Naive thymus-derived CD4-positive, alpha-beta T cell (primary cell): ENCODE measurements around the gene PDIA4. TPM values are rescaled to one million over a fixed set of nuclear protein-coding genes. Genes with fewer than 3 reads are reported as not detected.
A peak's percentile ranks its signal among the peaks of the same experiment; 100 is the strongest.

Source experiments
- ATAC-seq: fragments of 150-1000 bp; cut with Tn5 transposase; 2 replicates; pipeline ENCODE4 v1.10.0; 2021; ENCODE audit warnings: mild to moderate bottlenecking, moderate library complexity
- CTCF ChIA-PET: fragments of 350-600 bp; sonication (Branson Sonifier 250); formaldehyde crosslinking; loops from one replicate; lab custom pipeline; 2021; ENCODE audit warnings: antibody characterized with exemption; lab: Charles Lee
- POLR2A ChIA-PET: fragments of 350-600 bp; sonication (Branson Sonifier 250); formaldehyde crosslinking; loops from one replicate; lab custom pipeline; 2021; ENCODE audit warnings: antibody characterized with exemption, inconsistent platforms; lab: Charles Lee
- DNase-seq, 9 donors: peaks; one replicate each; pipeline versions ENCODE4 v3.0.0 to v3.0.0-alpha.2; 2020 to 2022; ENCODE audit warnings: mixed read lengths in 1 of 9
- H3K27ac ChIP-seq: one replicate; pipeline ENCODE4 v1.7.0; 2013; ENCODE audit warnings: mild to moderate bottlenecking, low read depth, low read length, moderate library complexity
- H3K27me3 ChIP-seq, 2 donors: one replicate each; pipeline ENCODE4 v1.7.0; 2013; ENCODE audit warnings: low read length in 2 of 2, mild to moderate bottlenecking in 2 of 2, moderate library complexity in 2 of 2; ENCODE audit not compliant: control insufficient read depth in 2 of 2, insufficient read depth in 2 of 2
- H3K36me3 ChIP-seq, 3 experiments: 1 replicate in 2 of 3; 2 replicates in 1 of 3; pipeline ENCODE4 v1.7.0; 2013; ENCODE audit warnings: low read length in 3 of 3, mild to moderate bottlenecking in 3 of 3, moderate library complexity in 1 of 3; ENCODE audit not compliant: insufficient read depth in 3 of 3, control insufficient read depth in 2 of 3
- H3K4me1 ChIP-seq, 2 donors: one replicate each; pipeline ENCODE4 v1.7.0; 2013; ENCODE audit warnings: low read length in 2 of 2, mild to moderate bottlenecking in 2 of 2, moderate library complexity in 1 of 2; ENCODE audit not compliant: control insufficient read depth in 2 of 2, insufficient read depth in 2 of 2
- H3K4me3 ChIP-seq: 2 replicates; pipeline ENCODE4 v1.7.0; 2013; ENCODE audit warnings: mild to moderate bottlenecking, low read length
- H3K9me3 ChIP-seq, 3 experiments: 1 replicate in 2 of 3; 2 replicates in 1 of 3; pipeline ENCODE4 v1.7.0; 2013; ENCODE audit warnings: low read length in 3 of 3; ENCODE audit not compliant: control insufficient read depth in 2 of 3
- H3K27ac Mint-ChIP-seq, 9 donors: one replicate each; pipeline ENCODE4 v1.8.0; 2020 to 2022; ENCODE audit warnings: mixed read lengths in 9 of 9, mild to moderate bottlenecking in 8 of 9, moderate library complexity in 5 of 9, inconsistent platforms in 2 of 9
- H3K27me3 Mint-ChIP-seq, 5 donors: one replicate each; pipeline ENCODE4 v1.8.0; 2021 to 2022; ENCODE audit warnings: mixed read lengths in 5 of 5, mild to moderate bottlenecking in 1 of 5
- H3K36me3 Mint-ChIP-seq, 5 donors: one replicate each; pipeline ENCODE4 v1.8.0; 2020 to 2022; ENCODE audit warnings: mixed read lengths in 5 of 5, mild to moderate bottlenecking in 3 of 5, inconsistent platforms in 1 of 5
- H3K4me1 Mint-ChIP-seq, 7 donors: one replicate each; pipeline ENCODE4 v1.8.0; 2020 to 2022; ENCODE audit warnings: mixed read lengths in 7 of 7, mild to moderate bottlenecking in 3 of 7, inconsistent platforms in 1 of 7
- H3K4me3 Mint-ChIP-seq, 10 donors: one replicate each; pipeline ENCODE4 v1.8.0; 2020 to 2022; ENCODE audit warnings: mild to moderate bottlenecking in 10 of 10, mixed read lengths in 10 of 10, moderate library complexity in 6 of 10, inconsistent platforms in 2 of 10
- H3K9me3 Mint-ChIP-seq, 11 donors: one replicate each; pipeline ENCODE4 v1.8.0; 2020 to 2022; ENCODE audit warnings: mixed read lengths in 11 of 11, mild to moderate bottlenecking in 4 of 11, inconsistent platforms in 1 of 11, moderate library complexity in 1 of 11
- intact Hi-C, 2 donors: fragments of 100-400 bp; cut with micrococcal nuclease; formaldehyde crosslinking; loops; one replicate each; pipeline ENCODE4 v1.15.1; 2023
- polyA plus RNA-seq, 2 donors: library from polyadenylated mRNA; unstranded; fragments of 300-500 nt; fragmentation: Illumina TruSeq; gene quantifications; one replicate each; pipeline ENCODE4 v1.2.3, GENCODE V29; 2021
- total RNA-seq, 6 experiments: library from RNA in 5 of 6; stranded (reverse) in 5 of 6; gene quantifications; 1 replicate in 5 of 6; 2 replicates in 1 of 6; pipeline ENCODE4 v1.2.3 and lab custom pipeline; 2021 to 2026

PDIA4 gene
- total and polyA plus RNA-seq, 7 experiments from 2014 or later = 38.2 to 157 (median 76.0) TPM

- H3K4me3 Mint-ChIP-seq = no peak overlapping the region
- H3K4me1 Mint-ChIP-seq = peaks cover 0 to 22% (median 9%) of the 10 kb centered on the region in 7 donors
- no peaks in the 10 kb centered on the region for H3K4me1 ChIP-seq
- no peaks in the 10 kb centered on the region for H3K27me3 Mint-ChIP-seq
- DNase-seq = no peak
- peaks cover 6 to 35% (median 13%) of the 10 kb centered on the region in 5 donors for H3K36me3 Mint-ChIP-seq
- peaks cover 8 to 87% (median 13%) of the 10 kb centered on the region in 3 experiments for H3K36me3 ChIP-seq
- H3K9me3 ChIP-seq = no peaks in the 10 kb centered on the region
- ChIA-PET POLR2A (interaction anchor here (0.5 to 1.1 kb wide), 3 partner anchors 26 to 252 kb away, joined by 3 to 5 read pairs (median 5); no protein-coding TSS in a partner anchor), CTCF (interaction anchor here (0.8 to 0.9 kb wide), 2 partner anchors 55 to 410 kb away, joined by 3 read pairs; no protein-coding TSS in a partner anchor)
- H3K27ac ChIP-seq = no peak overlapping the region
- intact Hi-C loops = no loop called here
- no peak overlapping the region for H3K4me3 ChIP-seq
- H3K27ac Mint-ChIP-seq = peak overlapping the region in 1 of 9 donors; percentile 54
- H3K9me3 Mint-ChIP-seq = no peaks in the 10 kb centered on the region
- no peak for ATAC-seq
- H3K27me3 ChIP-seq = no peaks in the 10 kb centered on the region
Observed at GRCh38 chr7:149011491-149011890, 16.8 kb downstream of the PDIA4 start.

DNA sequence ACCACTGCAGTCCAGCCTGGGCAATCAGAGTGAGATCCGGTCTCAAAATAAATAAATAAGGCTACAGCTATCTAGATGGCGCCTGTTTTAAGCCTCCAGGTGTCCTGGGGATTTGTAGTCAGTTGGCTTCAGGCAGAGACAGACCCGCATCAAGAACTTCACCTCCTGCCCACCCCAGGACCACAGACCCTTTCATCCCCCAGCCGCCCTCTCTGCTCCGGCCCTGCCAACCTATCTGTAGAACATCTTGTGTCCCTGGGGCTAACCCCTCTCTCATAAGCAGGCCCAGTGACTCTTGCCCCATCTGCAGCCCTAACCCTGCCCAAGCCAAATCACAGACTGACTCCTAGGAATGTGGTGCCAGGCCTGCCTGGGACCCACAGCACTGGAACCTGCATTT is 17.9 kb downstream of the PDIA4 start:
- ChIA-PET POLR2A (no interaction called here), CTCF (interaction anchor here (0.6 to 0.9 kb wide), 4 partner anchors 13 to 411 kb away, joined by 3 to 5 read pairs (median 3); no protein-coding TSS in a partner anchor)
- H3K9me3 Mint-ChIP-seq = no peaks in the 10 kb centered on the region
- H3K27me3 ChIP-seq = no peaks in the 10 kb centered on the region
- intact Hi-C loops = no loop called here
- H3K4me3 ChIP-seq = no peak overlapping the region
- H3K36me3 Mint-ChIP-seq = peaks cover 6 to 39% (median 13%) of the 10 kb centered on the region in 5 donors
- H3K27ac Mint-ChIP-seq = peak overlapping the region in 2 of 9 donors; percentile 9 to 51
- peaks cover 5 to 22% (median 13%) of the 10 kb centered on the region in 7 donors for H3K4me1 Mint-ChIP-seq
- H3K9me3 ChIP-seq = no peaks in the 10 kb centered on the region
- DNase-seq (no peak), ATAC-seq (no peak)
- H3K27me3 Mint-ChIP-seq = no peaks in the 10 kb centered on the region
- no peaks in the 10 kb centered on the region for H3K4me1 ChIP-seq
- no peak overlapping the region for H3K4me3 Mint-ChIP-seq
- peaks cover 8 to 81% (median 13%) of the 10 kb centered on the region in 3 experiments for H3K36me3 ChIP-seq
- H3K27ac ChIP-seq = no peak overlapping the region

GRCh38 chr7:149009527-149009926 is 18.8 kb downstream of the PDIA4 start:
- Histone ChIP-seq H3K4me1 (no peaks in the 10 kb centered on the region), H3K36me3 (peaks cover 2 to 81% (median 13%) of the 10 kb centered on the region in 3 experiments), H3K4me3 (no peak overlapping the region), H3K27me3 (no peaks in the 10 kb centered on the region), H3K27ac (no peak overlapping the region), H3K9me3 (no peaks in the 10 kb centered on the region)
- ATAC-seq = no peak
- POLR2A ChIA-PET = no interaction called here
- Mint-ChIP-seq H3K36me3 (peaks cover 6 to 36% (median 11%) of the 10 kb centered on the region in 5 donors), H3K4me3 (no peak overlapping the region), H3K27ac (peak overlapping the region in 3 of 9 donors; percentile 9 to 67 (median 53)), H3K9me3 (no peaks in the 10 kb centered on the region), H3K27me3 (no peaks in the 10 kb centered on the region), H3K4me1 (peaks cover 5 to 20% (median 13%) of the 10 kb centered on the region in 7 donors)
- intact Hi-C loops = loop anchor here in 1 of 2 donors (5.0 kb wide), 1 partner anchor 398 kb away; no protein-coding TSS in a partner anchor
- DNase-seq = no peak
- CTCF ChIA-PET = interaction anchor here (0.6 to 5.9 kb wide), 4 partner anchors 17 to 153 kb away, joined by 3 to 49 read pairs (median 4); no protein-coding TSS in a partner anchor

DNA sequence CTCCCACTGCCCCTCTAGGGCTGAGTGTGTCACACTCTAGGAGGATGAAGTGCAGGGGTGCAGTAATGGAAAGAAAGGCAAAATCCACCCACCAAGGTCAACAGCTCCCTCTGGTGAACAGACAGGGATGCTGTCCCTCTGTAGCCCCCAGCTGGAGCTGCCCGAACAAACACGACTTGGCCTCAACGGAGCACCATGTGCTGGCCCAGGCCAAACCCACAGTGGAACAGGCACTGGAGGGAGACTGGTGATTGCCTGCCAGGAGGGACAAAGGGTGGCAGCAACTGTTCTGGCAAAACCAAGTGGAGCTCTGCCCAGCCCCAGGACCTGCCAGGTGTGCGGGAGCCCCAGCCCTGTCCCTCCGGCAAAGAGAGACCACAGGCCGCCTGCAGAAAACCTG is 20.7 kb downstream of the PDIA4 start:
- no peak for ATAC-seq

DNA sequence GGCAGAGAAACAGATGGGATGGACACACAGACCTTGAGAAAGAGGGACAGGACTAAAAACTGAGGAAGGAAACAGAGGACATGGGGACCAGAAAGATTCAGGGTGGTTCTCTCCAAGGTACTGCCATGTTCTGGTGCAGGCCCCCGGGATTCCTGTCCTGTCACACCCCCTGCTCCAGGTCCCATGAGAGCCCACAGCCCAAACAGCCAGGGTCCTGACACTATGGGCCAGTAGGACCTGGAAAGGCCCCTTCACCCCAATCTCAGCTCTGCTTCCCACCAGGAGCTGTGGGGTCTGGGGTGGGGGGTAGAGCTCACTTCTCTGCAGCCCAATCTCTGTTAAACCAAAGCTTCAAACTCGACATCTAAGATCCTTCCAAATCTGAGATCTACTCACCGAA is 21.2 kb downstream of the PDIA4 start:
- no peaks in the 10 kb centered on the region for H3K4me1 ChIP-seq
- no peaks in the 10 kb centered on the region for H3K27me3 ChIP-seq
- DNase-seq (no peak), ATAC-seq (no peak)
- no peak overlapping the region for H3K4me3 ChIP-seq
- peaks cover 0 to 80% (median 11%) of the 10 kb centered on the region in 3 experiments for H3K36me3 ChIP-seq
- no peak overlapping the region for H3K27ac ChIP-seq
- POLR2A ChIA-PET = interaction anchor here (1.1 to 3.5 kb wide), 4 partner anchors 21 to 73 kb away, joined by 3 to 25 read pairs (median 4); partner anchors contain the start of gene PDIA4
- no peaks in the 10 kb centered on the region for H3K9me3 ChIP-seq
- H3K4me1 Mint-ChIP-seq = peaks cover 4 to 13% (median 5%) of the 10 kb centered on the region in 7 donors
- no peak overlapping the region for H3K4me3 Mint-ChIP-seq
- peaks cover 5 to 26% (median 8%) of the 10 kb centered on the region in 5 donors for H3K36me3 Mint-ChIP-seq
- intact Hi-C loops = loop anchor here in 1 of 2 donors (5.0 kb wide), 1 partner anchor 400 kb away; no protein-coding TSS in a partner anchor
- H3K27ac Mint-ChIP-seq = peak overlapping the region in 1 of 9 donors; percentile 56
- CTCF ChIA-PET = interaction anchor here (0.5 to 5.9 kb wide), 10 partner anchors 16 to 121 kb away, joined by 3 to 49 read pairs (median 4); partner anchors contain the start of genes PDIA4 and ZNF786
- H3K9me3 Mint-ChIP-seq = no peaks in the 10 kb centered on the region
- H3K27me3 Mint-ChIP-seq = no peaks in the 10 kb centered on the region

More for the DNA sequence above, 20.7 kb downstream of the PDIA4 start:
- Mint-ChIP-seq H3K36me3 (peaks cover 10 to 30% (median 11%) of the 10 kb centered on the region in 5 donors), H3K4me3 (no peak overlapping the region), H3K27ac (peak overlapping the region in 1 of 9 donors; percentile 56), H3K27me3 (no peaks in the 10 kb centered on the region), H3K9me3 (no peaks in the 10 kb centered on the region), H3K4me1 (peaks cover 5 to 13% (median 8%) of the 10 kb centered on the region in 7 donors)
- CTCF ChIA-PET = interaction anchor here (1.0 to 5.9 kb wide), 7 partner anchors 16 to 83 kb away, joined by 3 to 49 read pairs (median 5); partner anchors contain the start of genes PDIA4 and ZNF786
- H3K27ac ChIP-seq = no peak overlapping the region
- POLR2A ChIA-PET = interaction anchor here (1.1 to 3.5 kb wide), 4 partner anchors 21 to 73 kb away, joined by 3 to 25 read pairs (median 4); partner anchors contain the start of gene PDIA4
- no peak overlapping the region for H3K4me3 ChIP-seq
- no peak for DNase-seq
- no peaks in the 10 kb centered on the region for H3K27me3 ChIP-seq
- no peaks in the 10 kb centered on the region for H3K4me1 ChIP-seq
- no peaks in the 10 kb centered on the region for H3K9me3 ChIP-seq
- H3K36me3 ChIP-seq = peaks cover 0 to 82% (median 13%) of the 10 kb centered on the region in 3 experiments
- intact Hi-C loops = loop anchor here in 1 of 2 donors (5.0 kb wide), 1 partner anchor 400 kb away; no protein-coding TSS in a partner anchor

- intact Hi-C loops = loop anchor here in 1 of 2 donors (5.0 kb wide), 1 partner anchor 401 kb away; no protein-coding TSS in a partner anchor
- H3K27ac ChIP-seq = no peak overlapping the region
- DNase-seq (no peak), ATAC-seq (no peak)
- Mint-ChIP-seq H3K36me3 (peaks cover 5 to 25% (median 7%) of the 10 kb centered on the region in 5 donors), H3K4me1 (peaks cover 3 to 12% (median 5%) of the 10 kb centered on the region in 7 donors), H3K4me3 (no peak overlapping the region), H3K27ac (peak overlapping the region in 4 of 9 donors; percentile 38 to 65 (median 40)), H3K9me3 (no peaks in the 10 kb centered on the region), H3K27me3 (no peaks in the 10 kb centered on the region)
- no peak overlapping the region for H3K4me3 ChIP-seq
- ChIA-PET POLR2A (interaction anchor here (1.0 to 3.5 kb wide), 3 partner anchors 16 to 74 kb away, joined by 3 to 25 read pairs (median 3); partner anchors contain the start of gene PDIA4), CTCF (interaction anchor here (0.9 to 5.9 kb wide), 10 partner anchors 10 to 87 kb away, joined by 3 to 49 read pairs (median 4); partner anchors contain the start of gene ZNF786)
- no peaks in the 10 kb centered on the region for H3K9me3 ChIP-seq
- no peaks in the 10 kb centered on the region for H3K4me1 ChIP-seq
- H3K36me3 ChIP-seq = peaks cover 0 to 72% (median 4%) of the 10 kb centered on the region in 3 experiments
- no peaks in the 10 kb centered on the region for H3K27me3 ChIP-seq
Observed at GRCh38 chr7:149006345-149006725, 22.0 kb downstream of the PDIA4 start.
